ENCODE data around the gene MRPL23. TPM values are rescaled to one million over a fixed set of nuclear protein-coding genes. Genes with fewer than 3 reads are reported as not detected.

The MRPL23 gene
- total RNA-seq, 6 experiments from 2014 or later = 23.1 to 121 (median 36.4) TPM

DNA sequence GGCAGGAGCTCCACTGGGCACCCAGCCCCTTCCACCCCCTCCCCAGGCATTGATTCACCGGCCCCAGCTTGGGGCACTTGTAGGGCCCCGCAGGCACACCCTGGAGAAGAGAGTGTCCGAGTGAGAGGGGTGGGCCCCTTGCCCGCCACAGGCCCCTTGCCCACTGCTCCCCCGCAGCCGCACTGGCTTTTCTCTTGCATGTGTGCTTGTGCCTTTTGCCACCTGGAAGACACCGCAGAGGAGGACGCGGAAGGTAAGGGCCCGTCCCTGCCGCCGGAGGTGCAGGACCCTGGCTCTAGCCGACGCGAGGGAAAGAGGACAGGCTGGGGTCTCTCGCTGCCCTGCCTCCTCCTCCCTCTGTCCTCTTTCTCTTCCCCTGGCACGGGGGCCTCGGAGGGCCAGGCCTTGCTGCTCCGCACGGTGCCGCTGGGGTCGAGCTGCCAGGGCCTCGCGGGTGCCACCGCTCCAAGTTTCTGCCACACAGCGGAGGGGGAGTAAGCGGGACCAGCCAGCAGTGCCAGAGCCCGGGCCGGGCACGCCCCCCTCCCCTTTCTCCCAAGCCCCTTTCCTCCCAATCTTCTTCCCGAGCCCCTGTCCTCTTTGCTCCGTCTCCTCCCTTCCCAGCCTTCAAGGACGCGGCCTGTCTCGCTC lies 18.1 kb upstream of the MRPL23 start:
- no peak overlapping the region for H3K4me3 ChIP-seq
- 83% methylated on average over 14 of the region's 35 CpGs for WGBS (ENCODE audit: insufficient coverage, low coverage, low lambda C conversion rate, missing lambda C conversion rate)
- TF ChIP-seq POLR2A (IDR thresholded peaks at IDR 0.05) = no peak
- TF ChIP-seq, protein P1, sequence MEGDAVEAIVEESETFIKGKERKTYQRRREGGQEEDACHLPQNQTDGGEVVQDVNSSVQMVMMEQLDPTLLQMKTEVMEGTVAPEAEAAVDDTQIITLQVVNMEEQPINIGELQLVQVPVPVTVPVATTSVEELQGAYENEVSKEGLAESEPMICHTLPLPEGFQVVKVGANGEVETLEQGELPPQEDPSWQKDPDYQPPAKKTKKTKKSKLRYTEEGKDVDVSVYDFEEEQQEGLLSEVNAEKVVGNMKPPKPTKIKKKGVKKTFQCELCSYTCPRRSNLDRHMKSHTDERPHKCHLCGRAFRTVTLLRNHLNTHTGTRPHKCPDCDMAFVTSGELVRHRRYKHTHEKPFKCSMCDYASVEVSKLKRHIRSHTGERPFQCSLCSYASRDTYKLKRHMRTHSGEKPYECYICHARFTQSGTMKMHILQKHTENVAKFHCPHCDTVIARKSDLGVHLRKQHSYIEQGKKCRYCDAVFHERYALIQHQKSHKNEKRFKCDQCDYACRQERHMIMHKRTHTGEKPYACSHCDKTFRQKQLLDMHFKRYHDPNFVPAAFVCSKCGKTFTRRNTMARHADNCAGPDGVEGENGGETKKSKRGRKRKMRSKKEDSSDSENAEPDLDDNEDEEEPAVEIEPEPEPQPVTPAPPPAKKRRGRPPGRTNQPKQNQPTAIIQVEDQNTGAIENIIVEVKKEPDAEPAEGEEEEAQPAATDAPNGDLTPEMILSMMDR (IDR thresholded peaks at IDR 0.05) = no peak
- ATAC-seq (no peak), DNase-seq (peak; percentile 14 to 45 (median 43))
- H3K9me3 ChIP-seq = no peaks in the 10 kb centered on the region
- no peak overlapping the region for H3K27ac ChIP-seq
- intact Hi-C loops (cut with DNase I) = no loop called here
- H3K36me3 ChIP-seq = no peaks in the 10 kb centered on the region
- H3K4me1 ChIP-seq = no peaks in the 10 kb centered on the region
- H3K27me3 ChIP-seq = no peaks in the 10 kb centered on the region

DNA sequence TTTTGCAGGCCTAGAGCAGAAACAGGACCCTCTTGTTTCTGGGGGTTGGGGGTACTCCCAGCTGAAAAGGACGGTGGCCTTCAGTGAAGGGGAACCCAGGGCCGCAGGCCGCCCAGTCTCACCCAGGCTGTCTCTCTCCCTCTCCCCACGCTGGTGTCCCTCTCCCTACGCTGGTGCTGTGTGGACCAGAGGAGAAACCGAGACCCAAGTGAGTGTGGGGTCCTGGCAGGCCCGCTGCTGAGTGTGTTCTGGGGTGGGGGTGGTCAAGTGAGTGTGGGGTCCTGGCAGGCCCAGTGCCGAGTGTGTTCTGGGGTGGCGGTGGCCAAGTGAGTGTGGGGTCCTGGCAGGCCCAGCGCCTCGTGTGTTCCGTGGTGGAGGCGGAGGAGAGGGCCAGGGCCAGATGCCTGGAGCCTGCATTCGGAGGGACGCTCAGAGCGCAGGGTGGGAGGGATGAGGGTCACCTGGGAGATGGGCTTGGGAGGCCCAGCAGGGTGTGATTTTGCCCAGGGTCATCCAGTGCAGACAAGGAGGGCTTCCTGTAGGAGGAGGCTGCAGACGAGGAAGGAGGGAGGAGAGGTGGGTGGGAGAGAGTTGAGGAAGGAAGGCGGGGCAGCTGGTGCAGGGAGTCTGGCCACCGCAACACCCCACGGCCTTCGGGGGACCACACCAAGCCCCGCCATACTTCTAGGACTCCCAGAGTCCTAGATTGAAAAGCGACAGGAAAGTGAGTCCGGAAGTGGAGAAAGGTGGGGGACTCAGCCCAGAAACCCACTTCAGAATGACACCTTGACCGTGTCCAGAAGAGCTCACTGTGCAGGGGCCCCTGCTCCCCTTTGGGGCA lies 17.3 kb upstream of the MRPL23 start:
- 89% methylated on average over 12 of the region's 25 CpGs for WGBS (ENCODE audit: insufficient coverage, low coverage, low lambda C conversion rate, missing lambda C conversion rate)
- no peak overlapping the region for H3K27ac ChIP-seq
- no peaks in the 10 kb centered on the region for H3K9me3 ChIP-seq
- no peak overlapping the region for H3K4me3 ChIP-seq
- H3K4me1 ChIP-seq = no peaks in the 10 kb centered on the region
- DNase-seq (peak in 2 of 3 donors; percentile 7 to 30), ATAC-seq (no peak)
- intact Hi-C loops (cut with DNase I) = no loop called here
- no peak for TF ChIP-seq POLR2A (IDR thresholded peaks at IDR 0.05)
- TF ChIP-seq, protein P1 (IDR thresholded peaks at IDR 0.05) = no peak
- no peaks in the 10 kb centered on the region for H3K36me3 ChIP-seq
- H3K27me3 ChIP-seq = no peaks in the 10 kb centered on the region

DNA sequence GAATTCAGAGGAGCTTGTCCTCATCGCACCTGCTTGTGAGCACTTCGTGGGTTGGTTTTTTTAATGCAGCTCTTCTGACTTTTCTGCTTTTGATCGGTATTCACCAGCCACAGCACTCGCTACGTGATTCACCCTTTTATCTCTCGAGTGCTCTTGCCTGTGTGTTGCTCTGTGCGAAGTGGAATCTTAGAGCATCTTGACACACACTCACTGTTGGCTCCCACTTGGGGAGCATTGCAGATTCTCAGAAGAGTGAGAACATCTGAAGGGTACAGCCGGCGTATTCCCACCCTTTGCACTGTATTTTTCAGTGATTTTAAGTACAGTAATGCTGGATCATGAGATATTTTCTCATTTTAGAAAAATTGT lies 16.7 kb upstream of the MRPL23 start:
- TF ChIP-seq, protein P1 (IDR thresholded peaks at IDR 0.05) = no peak
- no peak for TF ChIP-seq POLR2A (IDR thresholded peaks at IDR 0.05)
- intact Hi-C loops (cut with DNase I) = no loop called here
- Histone ChIP-seq H3K4me3 (no peak overlapping the region), H3K9me3 (no peaks in the 10 kb centered on the region), H3K27ac (no peak overlapping the region), H3K36me3 (no peaks in the 10 kb centered on the region), H3K4me1 (no peaks in the 10 kb centered on the region), H3K27me3 (no peaks in the 10 kb centered on the region)
- ATAC-seq (no peak), DNase-seq (no peak)
- WGBS (ENCODE audit: insufficient coverage, low coverage, low lambda C conversion rate, missing lambda C conversion rate) = 88% methylated on average over 9 of the region's 9 CpGs

DNA sequence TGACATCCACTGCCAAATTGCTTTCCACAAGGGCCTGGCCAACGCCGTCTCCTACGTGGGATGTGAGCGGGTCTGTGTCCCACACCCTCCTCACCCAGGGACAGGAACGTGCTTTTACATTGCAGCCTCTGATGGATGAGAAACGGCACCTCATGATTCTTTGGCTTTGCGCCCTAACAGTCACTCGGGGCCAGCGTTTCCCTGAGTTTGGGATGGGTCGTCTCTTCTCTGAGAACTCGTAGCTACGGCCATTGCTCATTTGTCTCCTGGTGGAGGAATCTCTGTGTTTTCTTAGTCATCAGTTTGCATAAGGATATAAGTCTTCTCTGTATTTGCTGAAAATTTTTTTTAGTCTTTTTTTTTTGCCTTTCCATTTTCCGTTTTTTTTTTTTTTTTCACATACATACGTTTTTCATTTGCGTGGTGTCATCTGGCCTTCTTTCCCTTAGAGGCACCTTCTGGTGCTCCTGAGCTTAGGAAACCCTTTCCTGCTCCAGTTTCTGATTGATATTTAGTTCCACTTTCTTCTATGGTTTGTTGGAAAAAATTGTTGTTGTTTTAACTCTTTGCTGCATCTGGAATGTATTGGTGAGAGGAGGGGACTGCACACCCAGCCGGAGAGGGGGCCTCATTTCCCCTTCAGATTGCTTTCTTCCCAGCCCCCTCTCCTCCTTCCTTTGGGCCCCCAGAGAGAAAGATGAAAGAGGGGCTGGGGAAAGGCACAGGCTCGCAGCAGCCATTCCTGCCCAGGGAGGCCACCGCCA lies 15.6 kb upstream of the MRPL23 start:
- peak in 2 of 3 donors; percentile 5 to 48 for DNase-seq
- 55% methylated on average over 16 of the region's 18 CpGs for WGBS (ENCODE audit: insufficient coverage, low coverage, low lambda C conversion rate, missing lambda C conversion rate)
- Histone ChIP-seq H3K36me3 (no peaks in the 10 kb centered on the region), H3K4me1 (no peaks in the 10 kb centered on the region), H3K27ac (no peak overlapping the region), H3K9me3 (no peaks in the 10 kb centered on the region), H3K27me3 (no peaks in the 10 kb centered on the region), H3K4me3 (no peak overlapping the region)
- ATAC-seq = no peak
- TF ChIP-seq POLR2A (IDR thresholded peaks at IDR 0.05) = no peak
- TF ChIP-seq, protein P1 (IDR thresholded peaks at IDR 0.05) = no peak
- intact Hi-C loops (cut with DNase I) = no loop called here
